ENCODE results near the gene DAZAP1.
"Not testable (repeated sequence)": the region's sequence is repeated elsewhere in the genome, so short reads cannot be mapped to it uniquely, and the experiment has no call there.

The DAZAP1 gene

GRCh38 chr19:1473085-1473851, 65.9 kb downstream of the DAZAP1 start:
- no peak for DNase-seq (ENCODE audit: low spot score)

GRCh38 chr19:1474011-1474764, 66.8 kb downstream of the DAZAP1 start:
- no peak for DNase-seq (ENCODE audit: low spot score)

- DNase-seq (ENCODE audit: low spot score): no peak
Observed at GRCh38 chr19:1474765-1475351, 67.5 kb downstream of the DAZAP1 start.

- no peak for DNase-seq (ENCODE audit: low spot score)
Observed at GRCh38 chr19:1475751-1476437, 68.5 kb downstream of the DAZAP1 start.

- DNase-seq (ENCODE audit: low spot score): not testable (repeated sequence)
Observed at GRCh38 chr19:1477056-1477455, 69.7 kb downstream of the DAZAP1 start.

- peak; percentile 93 for DNase-seq (ENCODE audit: low spot score)
Observed at GRCh38 chr19:1478934-1479707, 71.7 kb downstream of the DAZAP1 start, which contains the start of gene C19orf25. TSS of gene C19orf25 (minus strand) at chr19:1479215. CDS start at chr19:1478903, 312 bp downstream.

GRCh38 chr19:1481224-1481892, 74.0 kb downstream of the DAZAP1 start:
- DNase-seq (ENCODE audit: low spot score): no peak

GRCh38 chr19:1481893-1482360, 74.5 kb downstream of the DAZAP1 start:
- DNase-seq (ENCODE audit: low spot score): no peak

GRCh38 chr19:1482361-1483130, 75.2 kb downstream of the DAZAP1 start:
- no peak for DNase-seq (ENCODE audit: low spot score)

- no peak for DNase-seq (ENCODE audit: low spot score)
Observed at GRCh38 chr19:1483131-1483978, 76.0 kb downstream of the DAZAP1 start.

GRCh38 chr19:1483979-1484428, 76.6 kb downstream of the DAZAP1 start:
- no peak for DNase-seq (ENCODE audit: low spot score)

All from germinal center (tissue), 1 donor.